H1 (cell line): ENCODE results near the gene FOLR1. TPM values are rescaled to one million over a fixed set of nuclear protein-coding genes. Genes with fewer than 3 reads are reported as not detected.

Experiments
- CTCF ChIA-PET: fragments of 300-600 bp; sonication (Branson Sonifier 250); formaldehyde crosslinking; loops from one replicate; lab custom pipeline; 2021; ENCODE audit not compliant: partially characterized antibody; lab: Charles Lee
- POLR2A ChIA-PET: fragments of 300-600 bp; sonication (Branson Sonifier 250); formaldehyde crosslinking; loops from one replicate; lab custom pipeline; 2021; ENCODE audit warnings: inconsistent platforms; ENCODE audit not compliant: partially characterized antibody; lab: Charles Lee
- DNase-seq, 2 experiments: peaks; one replicate each; pipeline versions ENCODE4 v3.0.0 to v3.0.0-alpha.2; 2010 to 2022; ENCODE audit warnings: low spot score in 2 of 2, low read depth in 1 of 2, mixed read lengths in 1 of 2
- FAIRE-seq: peaks from 2 replicates; lab custom pipeline; 2011; peaks lifted over from hg19 to GRCh38; lab: Jason Lieb, UNC
- H2AFZ ChIP-seq: 2 replicates; pipeline ENCODE4 v1.8.1; 2012; ENCODE audit warnings: low read length, inconsistent platforms
- H2AK5ac ChIP-seq: 2 replicates; pipeline ENCODE4 v1.6.1; 2013; ENCODE audit warnings: low read depth, low read length
- H2BK120ac ChIP-seq: replicated peaks from 2 replicates; pipeline ENCODE3; 2013; ENCODE audit warnings: low read depth, low read length, inconsistent platforms
- H2BK12ac ChIP-seq: 2 replicates; pipeline ENCODE4 v1.6.1; 2013; ENCODE audit warnings: low read depth, low read length
- H2BK15ac ChIP-seq: 2 replicates; pipeline ENCODE4 v1.6.1; 2013; ENCODE audit warnings: low read length
- H2BK20ac ChIP-seq: 2 replicates; pipeline ENCODE4 v1.6.1; 2013; ENCODE audit warnings: low read length
- H2BK5ac ChIP-seq: 2 replicates; pipeline ENCODE4 v1.6.1; 2013; ENCODE audit warnings: low read depth, low read length
- H3K14ac ChIP-seq: 2 replicates; pipeline ENCODE4 v1.6.1; 2013; ENCODE audit warnings: inconsistent platforms; ENCODE audit not compliant: insufficient read length
- H3K18ac ChIP-seq: 2 replicates; pipeline ENCODE4 v1.6.1; 2013; ENCODE audit warnings: low read length; ENCODE audit errors: extremely low read depth
- H3K23ac ChIP-seq: 2 replicates; pipeline ENCODE4 v1.6.1; 2013; ENCODE audit warnings: inconsistent platforms; ENCODE audit not compliant: insufficient read length
- H3K23me2 ChIP-seq: 2 replicates; pipeline ENCODE4 v1.6.1; 2013; ENCODE audit warnings: low read depth, low read length
- H3K27ac ChIP-seq: 2 replicates; pipeline ENCODE4 v1.6.1; 2011; ENCODE audit warnings: low read depth, low read length, inconsistent platforms
- H3K27me3 ChIP-seq, 4 experiments: replicated peaks in 1 of 4; 1 replicate in 1 of 4; 2 replicates in 3 of 4; pipeline versions ENCODE4 v1.6.1 to v1.8.1; 2011 to 2013; ENCODE audit warnings: low read length in 3 of 4, mild to moderate bottlenecking in 3 of 4, inconsistent platforms in 2 of 4, mixed read lengths in 2 of 4, moderate library complexity in 1 of 4; ENCODE audit not compliant: control insufficient read depth in 3 of 4, insufficient read depth in 3 of 4; ENCODE audit errors: extremely low read depth in 1 of 4
- H3K36me3 ChIP-seq, 4 experiments: 2 replicates each; pipeline versions ENCODE4 v1.6.1 to v1.8.1; 2011 to 2013; ENCODE audit warnings: mild to moderate bottlenecking in 4 of 4, low read length in 3 of 4, moderate library complexity in 2 of 4, control low read depth in 1 of 4, inconsistent platforms in 1 of 4; ENCODE audit not compliant: insufficient read depth in 4 of 4, control insufficient read depth in 2 of 4
- H3K4ac ChIP-seq: replicated peaks from 2 replicates; pipeline ENCODE3; 2013; ENCODE audit warnings: low read length, low read depth, mixed read lengths, inconsistent platforms; ENCODE audit not compliant: insufficient read length
- H3K4me1 ChIP-seq, 4 experiments: replicated peaks in 1 of 4; 1 replicate in 1 of 4; 2 replicates in 3 of 4; pipeline versions ENCODE4 v1.6.1 to v1.8.1; 2011 to 2013; ENCODE audit warnings: low read length in 3 of 4, inconsistent platforms in 2 of 4, mixed read lengths in 1 of 4; ENCODE audit not compliant: insufficient read depth in 4 of 4, control insufficient read depth in 3 of 4
- H3K4me2 ChIP-seq, 2 experiments: 2 replicates each; pipeline versions ENCODE4 v1.6.1 to v1.8.1; 2011 to 2013; ENCODE audit warnings: low read depth in 2 of 2, low read length in 2 of 2, control low read depth in 1 of 2, inconsistent platforms in 1 of 2, mild to moderate bottlenecking in 1 of 2; ENCODE audit not compliant: insufficient read depth in 1 of 2
- H3K4me3 ChIP-seq, 4 experiments: fragments of 200-600, 300-600 bp in 1 of 4; sonication (generic), shearing (Covaris generic), sonication (Bioruptor Twin) in 1 of 4; 2 replicates each; pipeline versions ENCODE4 v1.5.1 to v1.8.1; 2011 to 2016; ENCODE audit warnings: low read length in 4 of 4, low read depth in 3 of 4, control low read depth in 2 of 4, inconsistent platforms in 2 of 4, mild to moderate bottlenecking in 2 of 4, mixed read lengths in 1 of 4, moderate library complexity in 1 of 4; ENCODE audit not compliant: insufficient read depth in 2 of 4; ENCODE audit errors: extremely low read depth in 1 of 4
- H3K56ac ChIP-seq: replicated peaks from 2 replicates; pipeline ENCODE3; 2013; ENCODE audit warnings: low read depth, mild to moderate bottlenecking, mixed read lengths, low read length, inconsistent platforms; ENCODE audit not compliant: insufficient read length
- H3K79me1 ChIP-seq: 2 replicates; pipeline ENCODE4 v1.6.1; 2013; ENCODE audit warnings: low read depth, low read length, control low read depth
- H3K79me2 ChIP-seq, 2 experiments: 2 replicates each; pipeline versions ENCODE4 v1.6.1 to v1.8.1; 2012 to 2013; ENCODE audit warnings: low read length in 2 of 2, mild to moderate bottlenecking in 2 of 2, inconsistent platforms in 1 of 2; ENCODE audit not compliant: insufficient read depth in 2 of 2, control insufficient read depth in 1 of 2
- H3K9ac ChIP-seq, 4 experiments: replicated peaks in 1 of 4; 1 replicate in 1 of 4; 2 replicates in 3 of 4; pipeline versions ENCODE4 v1.6.1 to v1.8.1; 2011 to 2013; ENCODE audit warnings: low read depth in 3 of 4, low read length in 3 of 4, control low read depth in 2 of 4, mild to moderate bottlenecking in 2 of 4, moderate library complexity in 2 of 4, inconsistent platforms in 1 of 4; ENCODE audit errors: extremely low read depth in 1 of 4
- H3K9me3 ChIP-seq, 2 experiments: 2 replicates each; pipeline versions ENCODE4 v1.6.1 to v1.8.1; 2012 to 2013; ENCODE audit warnings: mild to moderate bottlenecking in 2 of 2, moderate library complexity in 2 of 2, control low read depth in 1 of 2, inconsistent platforms in 1 of 2, low read depth in 1 of 2, low read length in 1 of 2, mixed read lengths in 1 of 2; ENCODE audit not compliant: insufficient read depth in 2 of 2
- H4K20me1 ChIP-seq, 2 experiments: replicated peaks in 1 of 2; 2 replicates each; pipeline versions ENCODE3 to v1.8.1; 2011 to 2013; ENCODE audit warnings: inconsistent platforms in 2 of 2, low read length in 2 of 2, mild to moderate bottlenecking in 1 of 2; ENCODE audit not compliant: insufficient read depth in 2 of 2, control insufficient read depth in 1 of 2
- H4K5ac ChIP-seq: 2 replicates; pipeline ENCODE4 v1.6.1; 2013; ENCODE audit warnings: low read length, low read depth, mixed read lengths, inconsistent platforms; ENCODE audit not compliant: insufficient read length
- H4K8ac ChIP-seq: 2 replicates; pipeline ENCODE4 v1.8.0; 2013; ENCODE audit warnings: mild to moderate bottlenecking, moderate library complexity, low read length, inconsistent platforms; ENCODE audit not compliant: insufficient read depth; ENCODE audit errors: extremely low read depth
- H4K91ac ChIP-seq: replicated peaks from 2 replicates; pipeline ENCODE3; 2013; ENCODE audit warnings: low read length, mixed read lengths, inconsistent platforms; ENCODE audit not compliant: insufficient read length
- ATF2 ChIP-seq: IDR thresholded peaks from 2 replicates; pipeline ENCODE4 v1.6.1; 2012; ENCODE audit warnings: low read length, inconsistent platforms
- E2F6 ChIP-seq: IDR thresholded peaks from 2 replicates; pipeline ENCODE4 v1.6.1; 2012; ENCODE audit warnings: inconsistent platforms
- KDM1A ChIP-seq: fragments of 200-600, 300-600 bp; sonication (generic); IDR thresholded peaks from 2 replicates; pipeline ENCODE4 v1.7.1; 2016; ENCODE audit warnings: mild to moderate bottlenecking, low read length, borderline replicate concordance
- MAX ChIP-seq: IDR thresholded peaks from 2 replicates; pipeline ENCODE4 v1.6.1; 2012; ENCODE audit warnings: inconsistent platforms
- POU5F1 ChIP-seq: IDR thresholded peaks from 2 replicates; pipeline ENCODE4 v1.6.1; 2011; ENCODE audit warnings: low read depth, mild to moderate bottlenecking, low read length, moderate library complexity
- SIX5 ChIP-seq: IDR thresholded peaks from 2 replicates; pipeline ENCODE4 v1.6.1; 2011; ENCODE audit warnings: mild to moderate bottlenecking, low read depth, low read length
- SP4 ChIP-seq: IDR thresholded peaks from 2 replicates; pipeline ENCODE4 v1.6.1; 2012; ENCODE audit warnings: low read length, inconsistent platforms
- TAF7 ChIP-seq: optimal IDR thresholded peaks from 2 replicates; pipeline ENCODE3; 2011; ENCODE audit warnings: low read depth, mild to moderate bottlenecking, inconsistent platforms, low read length, moderate library complexity, borderline replicate concordance
- WGBS, 2 experiments: shearing (Covaris generic) in 1 of 2; methylation state at CpG; one replicate each; pipeline versions ENCODE4 v1.1.6 to v1.1.7; 2013 to 2015; ENCODE audit warnings: low lambda C conversion rate in 2 of 2, mixed read lengths in 2 of 2, inconsistent platforms in 1 of 2, low coverage in 1 of 2, missing lambda C conversion rate in 1 of 2; ENCODE audit not compliant: insufficient replicate concordance in 2 of 2, insufficient coverage in 1 of 2, insufficient read length in 1 of 2; ENCODE audit errors: extremely low coverage in 1 of 2, missing lambda C conversion rate in 1 of 2; 5-methylcytosine and 5-hydroxymethylcytosine counted together
- polyA plus RNA-seq, 7 experiments: library from polyadenylated mRNA; depleted of rRNA in 3 of 7; stranded (reverse) in 5 of 7; unstranded in 2 of 7; fragments of >200 nt in 5 of 7; fragments of 200-250 nt in 2 of 7; gene quantifications; 1 replicate in 5 of 7; 2 replicates in 1 of 7; 4 replicates in 1 of 7; pipeline versions ENCODE4 v1.2.1 to v1.2.3, GENCODE V29; 2011 to 2013; ENCODE audit warnings: missing spikeins in 2 of 7, mixed read lengths in 2 of 7
- total RNA-seq: library from RNA; stranded (reverse); fragmentation: NEBNext Ultra II Directional; extraction: Animal tissue kit (Norgen Biotek cat#: 25700); gene quantifications from 2 replicates; pipeline ENCODE4 v1.2.1, GENCODE V29; 2021

The FOLR1 gene
- total and polyA plus RNA-seq, 2 of the 8 experiments (the other 6 are each of a cell fraction or from before 2014, with no cell fraction given): 1.3 TPM; not detected in 1

- Histone ChIP-seq H3K18ac (no peak overlapping the region), H3K4me3 (no peak overlapping the region), H3K27ac (no peak overlapping the region), H2BK120ac (no peak overlapping the region), H2AFZ (no peak overlapping the region), H4K8ac (peak overlapping the region; percentile 35), H4K20me1 (peaks cover 8 to 19% of the 10 kb centered on the region in 2 experiments), H3K23me2 (peaks cover 15% of the 10 kb centered on the region), H3K4me1 (peaks cover 4 to 7% (median 4%) of the 10 kb centered on the region in 4 experiments; a peak in 6 of 7 replicates), H2BK5ac (no peak overlapping the region), H3K79me2 (peaks cover 0 to 11% of the 10 kb centered on the region in 2 experiments; a peak in 2 of 4 replicates), H3K9me3 (no peaks in the 10 kb centered on the region), H2BK15ac (no peak overlapping the region), H3K14ac (no peak overlapping the region), H3K23ac (no peak overlapping the region), H3K56ac (no peak overlapping the region), H3K4me2 (peak overlapping the region in 1 of 2 experiments; percentile 7; a peak in 1 of 4 replicates), H4K91ac (no peak overlapping the region), H3K36me3 (peaks cover 16 to 44% (median 34%) of the 10 kb centered on the region in 4 experiments; a peak in 7 of 8 replicates), H3K9ac (no peak overlapping the region), H2BK20ac (no peak overlapping the region), H3K79me1 (peaks cover 10% of the 10 kb centered on the region), H2BK12ac (no peak overlapping the region), H3K4ac (no peak overlapping the region), H2AK5ac (no peak overlapping the region), H4K5ac (no peak overlapping the region), H3K27me3 (no peaks in the 10 kb centered on the region)
- DNase-seq (no peak), FAIRE-seq (no peak)
- 87% methylated on average over 14 of the region's 14 CpGs; no CpG with 5 or more reads in 1 of the 2 experiments for WGBS, 2 experiments
- CTCF ChIA-PET: interaction anchor here (0.6 to 8.3 kb wide), 11 partner anchors 9 to 418 kb away, joined by 3 to 72 read pairs (median 4); no protein-coding TSS in a partner anchor
- TF ChIP-seq ATF2 (no peak), MAX (no peak), SIX5 (no peak), TAF7 (no peak), SP4 (no peak), E2F6 (no peak), POU5F1 (no peak), KDM1A (no peak)
- POLR2A ChIA-PET: interaction anchor here (0.6 to 9.9 kb wide), 6 partner anchors 10 to 202 kb away, joined by 3 to 160 read pairs (median 3); no protein-coding TSS in a partner anchor
Observed at GRCh38 chr11:72227316-72228228, 35.6 kb downstream of the FOLR1 start.
